Limb (tissue), 2 donors: ENCODE measurements around the gene ASB2.

ENCODE experiments used
- DNase-seq, 2 donors: peaks; one replicate each; pipeline ENCODE4 v3.0.0-alpha.2; 2016; ENCODE audit errors: extremely low spot score in 2 of 2

ASB2 gene

DNA sequence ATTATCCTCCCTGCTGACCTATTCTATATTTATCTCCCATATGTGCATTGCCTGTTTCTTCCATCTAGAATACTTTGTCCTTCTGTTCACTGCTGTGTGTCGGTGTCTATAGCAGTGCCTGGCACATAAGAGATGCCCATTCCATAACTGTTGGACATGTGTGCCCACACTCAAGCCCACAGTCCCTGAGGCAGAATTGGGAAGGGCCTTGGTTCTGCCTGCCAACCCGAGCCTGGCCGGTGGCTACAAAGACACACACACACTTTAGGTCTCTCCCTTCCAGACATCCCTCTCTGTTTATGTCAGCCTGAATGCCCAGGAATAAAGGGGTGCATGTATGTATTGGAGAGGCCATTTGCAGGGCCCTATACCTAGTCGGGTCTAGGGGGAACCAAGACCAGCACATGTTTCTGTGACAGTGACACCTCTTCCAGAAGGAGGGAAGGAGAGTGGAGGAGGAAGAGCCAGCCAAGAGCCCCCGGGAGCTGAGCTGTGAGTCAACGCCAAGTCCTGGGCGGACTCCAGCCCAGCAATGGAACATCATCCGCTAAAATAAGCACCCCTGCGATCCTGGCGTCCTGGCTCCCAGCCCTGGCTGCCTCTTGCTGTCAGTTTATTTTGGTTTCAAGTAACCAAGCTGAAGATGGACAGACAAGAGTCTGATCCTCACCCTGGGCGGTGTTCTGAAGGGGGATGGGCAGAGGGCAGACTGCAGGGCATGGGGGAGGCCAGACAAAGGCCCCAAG lies 4.3 kb upstream of the ASB2 start:
- no peak for DNase-seq

DNA sequence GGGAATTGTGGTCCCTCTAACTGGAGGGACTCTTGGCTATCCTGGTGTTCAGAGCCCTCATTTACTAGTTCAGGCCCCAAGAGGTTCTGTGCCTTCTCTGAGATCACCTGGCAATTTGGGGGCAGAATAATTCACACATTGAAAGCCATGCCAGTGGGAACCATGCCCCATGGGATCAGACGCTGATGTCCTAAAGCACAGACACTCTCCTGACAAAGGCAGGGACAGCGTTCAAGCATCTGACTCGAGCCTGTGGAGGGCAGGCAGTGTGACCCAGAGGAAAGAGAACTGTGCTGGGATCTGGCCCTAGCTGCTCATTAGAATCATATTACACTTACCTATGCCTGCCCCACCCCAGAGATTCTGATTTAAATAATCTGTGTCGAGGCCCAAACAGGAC lies 2.4 kb upstream of the ASB2 start:
- DNase-seq = no peak

DNA sequence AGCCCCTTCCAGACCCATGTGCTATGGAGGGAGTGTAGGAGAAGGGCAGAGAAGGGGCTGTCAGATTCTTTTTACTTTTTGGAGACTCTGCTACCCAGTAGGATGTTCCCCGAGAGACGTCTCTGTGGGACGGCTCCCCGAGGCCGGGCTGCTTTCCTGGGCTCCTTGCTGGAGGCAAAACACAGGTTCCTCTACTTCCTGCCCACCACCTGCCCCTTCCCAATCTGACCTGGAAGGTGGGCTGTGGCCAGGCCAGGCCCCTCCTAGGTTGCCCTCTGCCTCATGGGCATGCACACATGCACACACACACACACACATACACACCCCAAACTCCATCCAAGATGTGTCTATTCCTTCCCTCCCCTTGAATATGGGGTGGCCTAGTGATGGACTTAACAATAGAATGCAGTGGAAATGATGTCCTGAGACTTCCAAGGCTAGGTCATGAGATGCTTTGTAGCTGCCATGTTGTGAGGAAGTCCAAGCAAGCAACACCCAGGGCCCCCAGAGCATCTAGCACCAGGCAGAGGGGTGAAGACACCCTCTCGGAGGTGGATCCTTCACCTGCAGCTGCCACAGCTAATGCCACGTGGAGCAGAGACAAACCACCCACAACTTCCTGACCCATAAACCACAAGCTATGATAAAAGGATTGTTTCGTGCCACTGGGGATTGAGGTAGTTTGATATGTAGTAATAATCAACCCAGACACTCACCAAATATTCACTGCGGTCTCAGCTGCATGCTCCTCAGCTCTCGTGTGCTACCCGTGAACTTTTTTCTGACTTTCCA lies 1.6 kb upstream of the ASB2 start:
- DNase-seq = no peak

DNA sequence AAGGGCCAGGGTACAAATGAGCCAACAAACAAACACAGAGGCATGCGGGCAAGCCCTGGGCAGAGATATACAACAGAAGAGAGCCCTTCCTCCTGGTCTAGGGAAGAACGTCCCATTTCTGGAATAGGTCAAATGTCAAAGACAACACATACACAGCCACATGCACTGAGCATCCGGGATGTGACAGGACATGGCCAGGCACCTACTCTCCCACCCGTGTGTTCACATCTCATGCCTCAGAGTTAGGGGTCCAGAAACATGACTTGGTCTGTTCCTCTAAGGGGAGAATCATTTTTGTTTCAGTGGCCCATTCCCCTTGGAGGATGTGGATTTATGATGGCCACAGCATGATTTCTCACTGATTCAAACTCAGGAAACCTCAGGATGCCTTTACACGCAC lies 801 bp upstream of the ASB2 start:
- no peak for DNase-seq

DNA sequence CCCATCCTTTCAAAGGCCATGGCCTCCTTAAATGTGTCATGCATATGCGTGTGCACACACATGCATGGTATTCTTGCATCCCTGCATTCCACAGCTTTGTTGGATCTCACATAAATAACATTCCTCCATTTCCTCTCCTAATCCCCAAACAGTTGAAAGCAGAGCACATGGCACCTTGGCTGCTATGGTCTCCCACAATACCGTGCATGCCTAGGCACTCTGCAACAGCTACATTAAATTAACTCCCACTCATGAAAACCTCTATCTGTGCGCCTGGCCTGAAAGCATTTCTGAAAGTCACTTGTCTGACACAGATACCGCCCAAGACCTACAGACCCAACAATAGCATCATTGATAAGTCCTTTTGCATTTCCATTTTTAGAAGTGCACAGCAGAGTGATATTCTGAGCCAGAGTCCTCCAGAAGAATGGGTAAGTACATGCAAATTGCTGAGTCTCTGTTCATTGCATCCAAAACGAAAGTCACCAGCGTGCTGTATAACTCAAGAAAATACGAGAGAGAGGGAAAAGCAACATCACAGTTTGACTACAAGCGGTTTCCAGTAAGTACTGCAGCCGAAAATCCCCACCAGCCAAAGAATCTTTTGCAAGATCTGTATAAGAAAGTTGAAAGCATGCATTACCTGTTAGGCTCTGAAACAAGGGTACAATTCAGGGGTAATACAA lies 436 bp downstream of the ASB2 start:
- DNase-seq = no peak

DNA sequence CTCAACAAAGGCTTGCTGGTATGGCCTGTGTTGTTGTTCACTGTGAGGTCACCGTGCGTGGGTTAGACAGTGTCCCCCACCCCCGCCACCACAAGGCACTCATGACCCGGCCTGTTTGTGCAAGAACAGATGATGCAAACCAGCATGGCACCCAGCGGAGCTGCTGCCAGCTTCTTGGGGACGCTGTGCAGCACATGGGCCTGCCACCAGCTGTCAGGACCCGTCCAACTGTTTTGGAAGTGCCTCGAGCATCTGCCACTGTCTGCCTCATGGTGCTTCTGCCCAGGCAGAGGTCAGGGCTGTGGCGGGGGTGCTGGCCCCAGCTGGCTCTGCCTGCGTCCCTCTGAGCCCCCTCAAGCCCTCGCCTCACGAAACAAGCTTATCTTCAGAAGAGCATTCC lies 1.5 kb downstream of the ASB2 start:
- no peak for DNase-seq

DNA sequence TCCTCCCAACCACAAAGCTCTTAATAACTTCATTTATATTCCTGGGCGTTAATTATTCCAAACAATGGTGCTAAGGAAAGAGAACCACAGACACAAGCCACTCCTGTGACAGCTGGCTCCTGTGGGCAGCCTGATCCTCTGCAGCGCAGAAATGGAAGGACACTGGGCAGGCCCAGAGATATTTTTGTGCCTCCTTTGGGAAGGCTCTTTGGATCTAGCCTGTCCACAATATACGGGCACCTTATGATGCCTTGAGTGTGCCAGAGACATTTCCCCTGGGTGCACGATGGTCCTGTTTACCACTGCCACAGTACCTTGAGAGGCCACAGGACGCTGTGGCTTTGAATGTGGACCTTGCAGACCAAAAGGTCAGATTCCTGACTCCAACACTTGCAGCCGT lies 2.1 kb downstream of the ASB2 start:
- DNase-seq = no peak

DNA sequence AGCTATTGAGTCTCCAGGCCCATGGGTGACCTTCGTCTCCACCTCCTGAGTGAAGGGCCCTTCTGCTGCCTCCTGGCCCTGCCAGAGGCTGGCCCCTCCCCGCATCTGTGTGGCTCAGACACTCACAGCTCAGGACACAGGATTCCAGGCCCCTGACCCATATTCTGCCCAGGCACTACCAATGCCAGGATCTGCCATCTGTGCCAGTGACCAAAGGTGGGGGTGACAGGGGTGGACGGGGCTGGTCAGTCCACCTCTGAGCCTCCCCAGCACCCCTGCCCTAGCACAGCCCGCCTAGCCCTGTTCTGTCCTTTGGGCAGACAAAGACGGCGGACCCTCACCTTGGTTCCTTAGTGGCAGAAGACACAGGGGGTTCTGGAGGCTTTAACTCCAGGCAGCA lies 2.8 kb downstream of the ASB2 start:
- DNase-seq = no peak

DNA sequence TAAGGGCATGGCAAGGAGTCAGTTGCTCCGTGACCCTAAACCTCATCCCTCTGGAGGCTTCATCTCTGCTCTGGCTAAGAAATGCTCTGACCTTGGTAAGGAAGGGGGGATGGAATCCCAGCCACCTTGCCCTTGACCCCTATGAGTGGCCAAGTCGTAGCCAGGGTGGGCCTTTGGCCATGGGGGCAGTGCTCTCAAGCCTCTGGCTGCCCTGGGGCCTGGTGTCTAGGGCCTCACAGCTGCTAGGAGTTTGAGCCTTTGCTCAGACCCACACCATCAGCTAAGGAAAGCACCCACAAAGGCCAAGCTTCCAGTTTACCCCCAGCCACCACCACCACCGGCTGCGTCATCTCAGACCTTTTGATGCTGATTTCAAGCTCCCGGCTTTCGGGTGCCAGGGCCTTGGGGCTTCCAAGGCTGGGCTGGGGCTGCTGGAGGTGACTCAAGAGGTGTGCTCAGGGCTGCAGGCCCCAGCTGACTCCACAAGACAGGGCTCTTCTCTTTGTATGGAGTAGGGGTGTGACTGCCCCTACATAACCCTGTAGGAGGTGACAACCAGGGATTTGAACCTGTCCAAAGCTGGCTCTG lies 3.7 kb downstream of the ASB2 start:
- DNase-seq = no peak

DNA sequence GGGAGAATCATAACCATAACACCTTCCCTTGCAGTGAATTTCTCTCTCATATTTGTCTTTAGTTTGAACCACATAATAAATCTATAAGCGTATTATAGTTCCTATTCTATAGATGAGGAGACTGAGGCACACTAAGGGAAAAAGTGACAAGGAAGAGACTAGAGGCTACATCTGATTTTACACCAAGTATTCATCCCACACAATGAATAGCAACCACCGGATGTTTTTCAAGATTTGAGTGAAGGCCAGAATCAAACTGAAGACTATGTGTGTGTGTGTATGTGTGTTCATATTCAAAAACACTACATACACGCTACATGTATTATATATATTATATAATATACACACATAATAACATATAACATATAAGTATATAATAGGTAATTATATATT lies 4.7 kb downstream of the ASB2 start:
- no peak for DNase-seq

DNA sequence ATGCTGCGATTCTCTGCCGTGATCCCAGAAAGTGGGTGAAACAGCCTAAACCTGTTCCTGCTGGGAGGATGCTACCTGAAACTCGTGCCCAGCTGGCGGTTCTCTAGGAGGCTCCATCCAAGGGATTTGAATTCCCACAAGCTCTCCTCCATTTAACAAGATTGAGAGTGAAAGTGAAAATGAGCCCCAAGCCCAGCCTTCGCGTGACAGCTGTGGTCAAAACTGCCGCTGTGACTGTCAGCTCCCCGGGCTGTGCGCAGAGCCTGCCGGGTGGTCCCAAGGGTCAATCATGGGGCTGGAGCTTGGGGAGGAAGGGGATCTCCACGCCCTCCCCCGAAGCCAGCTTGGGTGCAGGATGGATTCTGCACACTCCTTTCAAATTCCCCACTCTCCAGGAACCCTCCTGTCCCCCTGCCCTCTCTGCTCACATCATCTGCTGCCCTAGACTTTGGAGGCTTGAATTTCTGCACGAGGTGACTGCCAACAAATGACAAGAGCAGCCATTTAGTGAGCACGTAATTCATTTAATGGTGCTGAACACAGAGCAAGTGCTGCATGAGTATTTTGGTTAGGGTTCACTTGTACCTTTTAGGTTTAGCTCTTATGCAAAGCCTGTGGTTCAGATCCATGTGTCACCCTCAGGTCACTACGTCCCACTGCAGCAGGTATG lies 5.3 kb downstream of the ASB2 start:
- DNase-seq = no peak

DNA sequence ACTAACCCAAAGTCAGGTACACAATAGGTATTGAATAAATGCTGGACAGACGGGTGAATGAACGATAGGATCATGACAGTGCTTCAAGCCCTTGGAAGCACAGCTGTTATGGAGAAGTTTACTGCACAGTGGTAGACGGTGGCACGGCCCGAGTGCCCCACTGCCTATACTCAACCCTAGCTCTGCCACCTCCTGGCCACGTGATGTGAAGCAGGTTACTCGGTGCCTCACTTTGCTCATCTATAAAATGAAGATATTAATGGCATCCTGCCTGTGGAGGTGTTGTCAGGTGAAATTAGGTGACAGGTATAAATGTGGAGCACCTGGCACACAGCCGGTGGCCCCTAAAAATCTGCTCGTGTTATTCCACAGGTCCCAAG lies 5.8 kb downstream of the ASB2 start:
- DNase-seq = no peak

DNA sequence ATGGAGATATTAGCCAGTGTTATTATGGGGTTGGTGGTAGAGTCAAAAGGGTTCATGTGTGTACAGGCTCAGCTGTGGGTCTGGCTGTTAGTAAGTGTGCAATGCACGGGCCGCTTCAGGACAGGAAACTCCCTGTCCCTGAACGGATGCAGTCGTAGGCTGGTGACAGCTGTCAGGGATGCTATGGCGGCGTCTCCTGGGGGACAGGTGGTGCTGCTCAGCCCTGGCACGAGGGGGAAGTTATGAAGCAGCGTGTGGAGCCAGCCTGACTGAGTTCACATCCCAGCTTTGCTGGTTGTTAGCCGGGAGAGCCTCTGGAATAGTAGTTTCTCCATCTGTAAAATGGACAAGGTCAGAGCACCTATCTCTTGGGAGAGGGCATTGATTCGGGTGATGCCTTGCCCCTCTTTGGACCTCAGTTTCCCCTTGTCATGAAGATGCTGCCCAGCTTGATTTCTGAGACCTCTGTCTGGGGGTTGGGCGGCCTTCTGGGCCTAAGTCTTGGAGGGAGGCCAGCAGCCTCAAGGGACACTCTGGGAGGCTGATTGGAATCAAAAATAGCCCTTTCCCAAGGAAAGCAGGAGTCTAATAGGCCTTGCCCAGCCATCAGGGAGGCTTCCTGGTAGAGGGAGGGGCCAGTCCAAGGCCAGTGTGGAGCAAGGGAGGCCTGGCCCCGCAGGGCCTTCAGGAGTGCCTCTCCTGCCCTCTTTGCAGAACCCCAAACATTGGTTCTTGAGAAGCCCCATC lies 7.1 kb downstream of the ASB2 start:
- no peak for DNase-seq

DNA sequence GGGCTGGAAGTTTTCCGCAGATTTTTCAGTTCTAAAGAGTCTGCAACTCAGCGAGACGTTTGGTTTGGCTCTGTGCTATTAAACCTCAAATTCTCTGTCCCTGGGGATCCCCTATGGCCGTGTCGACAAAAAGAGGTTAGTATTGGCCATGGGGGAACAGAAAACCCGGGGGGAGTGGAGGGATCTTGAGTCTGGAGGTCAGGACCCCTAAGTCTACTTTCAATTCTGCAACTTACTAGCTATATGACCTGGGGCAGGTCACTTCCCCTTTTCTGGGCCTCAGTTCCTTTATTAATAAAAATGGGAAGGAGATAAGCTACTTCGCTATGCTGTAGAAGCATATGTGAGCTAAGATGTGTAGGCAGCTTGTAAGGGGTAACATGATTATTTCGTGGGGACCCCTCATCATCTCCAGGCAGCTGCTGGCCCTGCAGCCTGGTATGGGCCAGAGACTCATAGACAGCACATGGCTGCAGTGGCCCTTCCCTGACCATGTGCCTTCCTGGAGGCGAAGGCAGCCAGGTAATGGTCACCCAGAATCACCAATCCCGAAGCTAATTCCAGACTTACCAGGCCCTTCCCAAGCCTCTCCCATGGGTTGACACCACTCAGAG lies 8.6 kb downstream of the ASB2 start:
- DNase-seq = no peak

DNA sequence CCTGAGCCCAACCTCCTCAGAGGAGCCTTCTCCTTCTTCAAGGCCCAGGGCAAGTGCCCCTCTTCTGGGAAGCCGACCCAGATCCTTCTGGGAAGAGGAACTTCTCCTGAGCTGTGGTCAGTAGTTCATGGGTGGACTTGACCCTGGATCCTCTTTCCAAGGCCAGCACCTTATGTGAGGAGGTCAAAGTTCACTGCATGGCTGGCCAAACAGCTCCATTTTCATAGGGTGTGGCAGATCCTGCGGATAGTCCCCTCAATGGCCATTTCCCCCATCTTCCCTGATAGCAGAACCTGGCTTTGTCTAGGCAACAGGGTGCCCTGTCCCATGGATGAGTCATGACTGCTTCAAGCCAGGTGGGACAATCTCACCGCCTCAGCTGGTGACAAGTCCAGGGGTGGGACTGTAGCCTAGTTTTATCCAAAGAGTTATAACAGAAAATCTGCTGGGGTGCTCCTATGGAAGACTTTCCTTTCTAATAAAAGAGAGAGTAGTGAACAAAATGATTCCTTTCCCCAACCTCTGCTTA lies 10.4 kb downstream of the ASB2 start:
- no peak for DNase-seq

DNA sequence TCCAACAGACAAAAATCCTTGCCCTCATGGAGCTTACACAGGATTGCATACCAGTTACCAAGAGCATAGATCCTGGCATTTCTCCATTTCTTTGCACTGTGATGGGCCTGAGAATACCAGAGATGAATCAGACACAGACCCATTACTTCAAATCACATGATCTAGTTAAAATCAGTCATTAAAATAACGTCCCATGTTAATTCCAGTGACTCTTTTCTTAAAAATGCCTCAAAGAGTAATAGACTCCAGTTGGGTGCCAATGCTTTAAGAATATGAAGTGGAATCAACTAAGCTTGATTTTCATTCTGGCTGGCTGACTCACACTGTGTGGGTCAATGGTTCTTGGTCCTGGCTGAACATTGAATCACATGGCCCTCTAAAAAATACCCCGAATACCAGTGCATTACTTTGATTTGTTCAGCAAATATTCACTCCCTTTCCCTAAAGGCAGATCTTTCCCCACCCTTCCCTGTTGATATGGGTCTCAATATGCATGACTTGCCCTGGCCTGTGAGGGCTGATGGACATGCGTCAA lies 11.0 kb downstream of the ASB2 start:
- no peak for DNase-seq

DNA sequence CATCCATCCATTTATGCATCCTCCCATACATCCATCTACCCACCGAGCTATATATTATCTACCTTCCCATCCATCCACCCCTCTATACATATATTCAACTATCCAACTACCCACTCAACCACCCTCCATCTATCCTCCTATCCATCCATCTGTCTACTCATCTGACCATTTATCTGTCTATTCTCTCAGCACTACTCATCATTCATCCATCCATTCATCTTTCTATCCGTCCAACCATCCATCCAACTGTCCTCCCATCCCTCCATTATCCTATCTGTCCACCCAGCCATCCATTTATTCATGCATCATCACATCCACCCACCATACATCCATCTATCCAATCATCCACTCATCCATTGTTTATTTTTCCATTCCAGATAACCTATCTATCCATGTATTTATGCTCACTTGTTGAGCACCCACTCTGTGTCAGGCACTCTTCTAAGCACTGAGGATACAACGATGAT lies 11.5 kb downstream of the ASB2 start:
- no peak for DNase-seq

DNA sequence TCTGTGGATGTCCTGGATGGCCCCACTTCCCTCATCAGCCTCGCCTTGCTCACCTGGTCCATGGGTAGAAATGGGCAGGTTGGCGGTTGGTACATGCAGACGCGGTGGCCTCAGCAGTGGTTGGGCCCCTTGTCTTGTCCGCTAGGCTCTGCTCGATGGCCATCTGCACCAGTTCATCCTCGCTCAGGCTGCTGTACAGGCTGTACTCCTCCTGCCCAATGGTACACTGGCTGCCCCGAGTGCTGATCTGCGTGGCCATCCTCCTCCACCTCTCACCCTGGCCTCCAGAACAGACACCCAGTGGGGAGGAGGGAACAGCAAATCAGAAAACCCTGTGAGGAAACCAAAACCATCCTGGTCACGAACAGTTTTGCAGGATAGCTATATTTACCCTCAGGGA lies 12.1 kb downstream of the ASB2 start:
- no peak for DNase-seq

DNA sequence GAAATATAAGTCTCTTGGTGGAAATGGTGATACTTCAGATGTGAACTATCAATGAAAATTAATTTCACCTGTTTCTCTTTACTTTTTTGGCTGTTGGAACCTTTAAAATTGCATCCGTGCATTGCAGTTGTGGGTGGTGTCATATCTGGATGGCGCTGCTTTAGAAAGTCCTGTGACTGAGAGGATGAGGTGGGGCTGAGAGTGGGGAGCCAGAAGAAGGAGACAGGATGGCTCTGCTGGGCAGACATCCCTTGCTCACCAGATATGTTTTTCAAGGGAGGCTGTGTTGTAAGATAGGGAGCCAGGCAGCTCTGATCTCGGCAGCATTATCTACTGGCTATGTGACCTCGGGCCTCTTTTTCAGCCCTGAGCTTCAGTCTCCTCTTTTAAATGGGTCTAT lies 12.7 kb downstream of the ASB2 start:
- DNase-seq = no peak
